GM03348 (cell line): ENCODE data around the gene TENM3.
A peak's percentile ranks its signal among the peaks of the same experiment; 100 is the strongest.

Experiments
- DNase-seq: peaks from one replicate; pipeline ENCODE4 v3.0.0; 2012; ENCODE audit warnings: low spot score

The TENM3 gene

GRCh38 chr4:182513587-182514291, 270.5 kb downstream of the TENM3 start:
- no peak for DNase-seq

DNA sequence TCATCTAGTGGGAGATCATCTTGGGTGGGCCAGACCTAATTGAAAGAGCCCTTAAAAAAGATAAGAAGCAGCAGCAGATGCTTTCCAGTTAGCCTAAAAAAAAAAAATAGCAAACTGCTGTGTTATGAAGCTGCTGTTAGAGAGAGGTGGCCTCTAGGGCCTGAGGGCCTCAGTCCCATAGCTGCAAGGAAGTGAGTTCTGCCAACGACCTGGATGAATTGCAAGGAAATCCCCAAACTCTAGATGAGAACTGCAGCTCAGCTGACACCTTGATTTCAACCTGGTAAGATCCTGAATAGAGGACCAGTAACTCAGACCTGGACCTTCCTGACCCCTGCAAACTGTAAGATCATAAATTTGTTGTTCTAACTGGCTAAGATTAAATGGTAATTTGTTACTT, 275.2 kb downstream of the TENM3 start:
- no peak for DNase-seq

- no peak for DNase-seq
Observed at GRCh38 chr4:182519528-182519927, 276.3 kb downstream of the TENM3 start.

- DNase-seq: no peak
Observed at GRCh38 chr4:182521011-182521410, 277.8 kb downstream of the TENM3 start.

GRCh38 chr4:182528819-182529218, 285.6 kb downstream of the TENM3 start:
- no peak for DNase-seq

GRCh38 chr4:182530451-182530850, 287.2 kb downstream of the TENM3 start:
- no peak for DNase-seq

- peak; percentile 8 for DNase-seq
Observed at GRCh38 chr4:182531555-182532162, 288.5 kb downstream of the TENM3 start.

DNA sequence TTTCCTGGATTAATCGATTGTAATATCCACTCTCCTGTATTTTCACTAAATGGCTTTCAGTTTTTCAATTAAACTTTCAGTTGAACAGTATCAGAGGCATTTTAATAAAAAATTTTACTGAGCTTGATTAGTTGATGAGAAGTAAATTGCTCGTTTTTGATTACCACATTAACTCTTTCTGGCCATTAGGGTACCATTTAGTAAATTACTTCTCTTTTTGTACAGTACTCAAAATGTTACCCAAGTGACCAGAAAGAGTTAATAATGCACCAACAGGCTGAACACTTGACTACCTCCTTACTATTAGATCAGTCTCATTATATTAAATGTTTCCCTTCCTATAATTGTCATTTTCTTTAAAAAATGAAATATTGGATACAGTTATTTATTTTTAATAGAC, 289.2 kb downstream of the TENM3 start:
- DNase-seq: no peak

- peak; percentile 25 for DNase-seq
Observed at GRCh38 chr4:182533964-182534363, 290.8 kb downstream of the TENM3 start.

GRCh38 chr4:182536221-182536811, 293.1 kb downstream of the TENM3 start:
- DNase-seq: no peak

GRCh38 chr4:182537031-182537795, 294.0 kb downstream of the TENM3 start:
- no peak for DNase-seq

DNA sequence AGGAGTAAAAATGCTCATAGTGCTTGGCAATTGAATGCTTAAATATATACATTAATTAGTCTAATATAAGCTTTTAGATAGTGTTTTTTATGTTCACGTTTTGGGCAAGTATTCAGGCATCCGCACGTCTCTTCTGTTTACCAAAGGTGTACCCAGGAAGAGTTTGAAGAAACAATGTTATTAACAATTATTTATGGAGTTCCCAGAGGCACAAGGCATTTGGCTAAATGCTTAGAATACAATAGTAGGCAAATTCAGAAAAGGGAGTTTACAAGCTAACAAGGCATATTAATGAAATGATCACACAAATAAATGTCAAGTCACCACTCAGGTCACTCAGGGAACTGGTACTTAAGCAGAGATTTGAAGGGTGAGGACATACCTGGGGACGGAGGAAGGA, 294.8 kb downstream of the TENM3 start:
- DNase-seq: no peak

GRCh38 chr4:182540496-182540895, 297.3 kb downstream of the TENM3 start:
- no peak for DNase-seq

- no peak for DNase-seq
Observed at GRCh38 chr4:182547435-182547834, 304.2 kb downstream of the TENM3 start.

- no peak for DNase-seq
Observed at GRCh38 chr4:182548156-182548555, 305.0 kb downstream of the TENM3 start.

DNA sequence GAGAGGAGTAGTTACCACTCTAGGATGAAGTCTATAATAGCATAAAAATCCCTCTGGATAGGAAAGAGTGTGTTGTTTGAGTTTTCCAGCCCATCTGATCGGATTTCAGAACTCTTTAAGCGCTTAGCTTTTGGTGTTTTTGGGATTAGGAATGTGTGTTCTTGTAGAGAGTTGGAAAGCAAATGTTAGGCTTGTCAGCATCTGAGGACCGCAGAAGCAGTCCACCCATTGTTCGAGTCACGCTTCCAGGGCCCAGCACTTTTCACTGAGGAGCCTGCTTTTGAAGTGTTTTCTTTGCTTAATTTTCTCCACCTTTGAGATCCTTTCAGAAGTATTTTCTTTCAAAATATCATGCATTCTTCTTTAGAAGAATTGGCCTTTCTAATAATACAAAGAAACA, 306.2 kb downstream of the TENM3 start:
- no peak for DNase-seq

GRCh38 chr4:182552948-182553347, 309.7 kb downstream of the TENM3 start:
- DNase-seq: no peak

GRCh38 chr4:182553653-182554052, 310.5 kb downstream of the TENM3 start:
- DNase-seq: no peak

DNA sequence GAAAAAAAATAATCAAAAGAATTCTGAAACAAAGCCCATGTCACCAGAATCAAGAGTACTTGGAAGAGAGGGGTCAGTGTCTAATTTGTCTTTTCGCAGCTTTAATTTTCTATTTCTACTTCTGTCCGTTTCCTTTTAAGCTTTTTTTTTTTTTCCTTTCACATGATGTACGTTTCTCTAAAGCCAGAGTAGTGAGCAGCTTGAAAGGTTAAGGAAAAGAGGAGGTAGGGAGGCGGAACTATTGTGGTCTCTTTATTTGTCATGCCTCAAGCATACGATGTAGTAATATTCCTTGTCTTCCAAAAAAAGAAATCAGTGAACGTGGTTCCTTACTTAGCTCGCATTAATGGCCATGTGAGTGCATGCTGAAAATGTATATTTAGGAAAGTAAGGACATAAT, 311.5 kb downstream of the TENM3 start:
- DNase-seq: peak; percentile 15

DNA sequence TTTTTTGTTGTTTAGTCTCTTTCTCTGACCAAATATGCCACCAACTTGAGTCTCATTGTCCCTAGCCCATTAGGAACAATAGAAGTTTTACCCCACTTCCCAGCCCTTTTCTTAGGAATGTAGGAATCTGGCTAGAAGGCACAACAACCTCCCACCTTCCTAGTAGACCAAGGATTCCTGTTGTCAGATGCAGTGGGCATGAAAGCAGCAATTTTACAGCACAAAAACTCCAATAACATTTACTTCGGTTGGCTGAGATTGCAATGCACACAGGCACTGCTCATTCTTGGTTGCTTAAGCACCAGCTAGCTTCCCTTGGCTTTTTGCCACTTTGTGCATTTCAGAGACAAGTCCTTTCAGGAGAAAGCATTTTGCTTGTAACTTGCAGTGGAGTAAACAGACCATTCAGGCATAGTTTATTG, 312.8 kb downstream of the TENM3 start:
- DNase-seq: peak; percentile 66

GRCh38 chr4:182556580-182556979, 313.4 kb downstream of the TENM3 start:
- DNase-seq: peak; percentile 7

DNA sequence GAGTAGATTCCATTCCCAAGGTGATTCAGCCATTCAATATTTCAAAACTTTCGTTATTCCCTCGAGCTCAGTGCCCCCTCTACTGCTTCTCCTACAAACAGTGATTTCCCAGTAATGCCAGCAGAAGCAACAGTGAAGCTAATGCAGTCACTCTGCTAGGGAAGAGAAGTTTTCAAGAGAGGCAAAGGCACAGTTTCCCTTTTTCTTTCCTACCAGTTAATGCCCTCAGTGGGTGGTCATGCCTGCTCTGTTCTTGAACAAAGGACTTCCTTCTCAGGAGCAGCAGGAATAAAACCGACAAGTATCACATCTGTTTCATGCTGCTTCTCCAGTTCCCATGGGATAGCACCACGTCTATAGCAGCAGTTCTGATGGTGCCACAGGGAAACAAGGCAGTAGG, 317.2 kb downstream of the TENM3 start:
- DNase-seq: peak; percentile 12

- DNase-seq: no peak
Observed at GRCh38 chr4:182562350-182562749, 319.1 kb downstream of the TENM3 start.
